ENCODE data around the gene RFX7.

RFX7 gene

DNA sequence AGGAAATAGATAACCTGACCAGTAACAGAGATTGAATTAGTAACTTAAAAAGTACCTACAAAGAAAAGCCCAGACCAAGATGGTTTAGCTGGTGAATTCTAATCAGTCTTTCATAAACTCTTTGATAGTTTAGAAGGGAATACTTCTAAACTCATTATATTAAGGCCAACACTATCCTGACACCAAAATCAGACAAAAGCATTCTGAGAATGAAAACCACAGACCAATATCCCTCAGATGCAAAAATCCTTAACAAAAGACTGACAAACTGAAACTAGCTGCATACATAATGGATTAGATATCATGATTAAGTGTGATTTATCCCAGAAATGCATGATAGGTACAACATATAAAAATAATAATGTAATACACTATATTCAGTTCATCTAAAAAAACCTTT lies 115.6 kb downstream of the RFX7 start:
- DNase-seq (ENCODE audit: low read depth in 2 of 3, low spot score in 2 of 3) = no peak

DNA sequence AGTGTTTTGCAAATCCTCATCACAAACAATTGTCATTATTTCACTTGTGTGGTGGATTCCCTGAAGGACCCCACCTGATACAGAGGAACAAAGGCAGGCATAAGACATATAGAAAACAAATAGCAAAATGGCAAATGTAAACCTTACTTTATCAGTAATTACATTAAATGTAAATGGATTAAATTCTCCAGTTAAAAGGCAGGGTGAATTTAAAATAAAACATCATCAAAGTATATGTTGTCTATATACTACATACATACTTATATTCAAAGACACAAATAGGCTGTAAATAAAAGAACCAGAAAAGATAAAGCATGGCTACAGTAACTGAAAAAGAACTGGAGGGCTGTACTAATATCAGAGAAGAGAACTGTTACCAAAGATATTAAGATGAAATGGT lies 117.3 kb downstream of the RFX7 start:
- DNase-seq (ENCODE audit: low read depth in 2 of 3, low spot score in 2 of 3) = no peak

DNA sequence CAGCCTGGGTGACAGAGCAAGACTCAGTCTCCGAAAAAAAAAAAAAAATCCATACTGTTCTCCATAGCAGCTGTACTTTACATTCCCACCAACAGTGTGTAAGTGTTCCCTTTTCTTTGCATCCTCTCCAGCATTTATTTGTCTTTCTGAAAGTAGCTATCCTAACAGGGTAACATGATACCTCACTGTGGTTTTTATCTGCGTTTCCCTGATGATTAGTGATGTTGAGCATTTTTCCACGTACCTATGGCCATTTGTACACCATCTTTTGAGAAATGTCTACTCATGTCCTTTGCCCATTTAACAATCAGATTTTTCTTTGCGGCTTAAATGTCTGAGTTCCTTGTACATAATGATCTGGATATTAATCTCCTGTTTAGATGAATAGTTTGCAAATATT lies 119.3 kb downstream of the RFX7 start:
- DNase-seq (ENCODE audit: low read depth in 2 of 3, low spot score in 2 of 3) = no peak

DNA sequence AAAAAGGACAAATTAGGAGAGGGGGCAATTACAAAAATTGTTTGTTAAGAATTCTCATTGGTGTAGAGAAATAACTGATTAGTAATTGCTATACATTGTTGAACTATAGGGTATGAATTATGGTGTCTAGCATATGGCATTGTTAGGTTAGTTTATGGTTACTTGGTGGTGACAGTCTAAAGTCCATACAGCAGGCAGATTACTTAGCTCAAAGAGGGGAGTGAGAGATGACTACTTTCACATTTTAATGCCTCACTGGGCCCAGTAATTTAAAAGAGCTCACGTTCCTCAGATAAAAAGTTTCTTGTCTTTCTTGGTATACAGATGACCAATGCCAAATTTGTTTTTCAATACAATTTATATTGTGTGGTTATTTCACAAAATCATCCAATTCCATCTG lies 137.8 kb downstream of the RFX7 start:
- no peak for DNase-seq (ENCODE audit: low read depth in 2 of 3, low spot score in 2 of 3)

DNA sequence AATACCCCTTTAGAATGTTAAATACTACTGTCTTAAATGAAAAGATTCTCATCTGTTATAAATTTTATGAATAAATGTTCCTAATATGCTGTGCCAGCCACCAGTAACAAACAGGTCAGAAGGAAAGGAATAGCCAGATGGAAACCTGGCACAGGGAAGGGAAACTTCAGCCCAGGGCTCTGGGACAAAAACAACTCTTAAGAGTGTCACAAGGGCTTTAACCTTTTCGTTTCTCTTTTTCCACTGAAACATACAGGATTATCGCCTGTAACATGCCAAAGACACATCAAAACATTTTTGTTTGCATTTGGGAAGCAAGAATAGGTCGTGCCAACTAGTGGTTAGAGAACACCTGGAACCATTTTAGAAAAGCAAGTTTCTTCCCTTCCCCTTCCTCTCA lies 141.2 kb downstream of the RFX7 start:
- no peak for DNase-seq (ENCODE audit: low read depth in 2 of 3, low spot score in 2 of 3)

DNA sequence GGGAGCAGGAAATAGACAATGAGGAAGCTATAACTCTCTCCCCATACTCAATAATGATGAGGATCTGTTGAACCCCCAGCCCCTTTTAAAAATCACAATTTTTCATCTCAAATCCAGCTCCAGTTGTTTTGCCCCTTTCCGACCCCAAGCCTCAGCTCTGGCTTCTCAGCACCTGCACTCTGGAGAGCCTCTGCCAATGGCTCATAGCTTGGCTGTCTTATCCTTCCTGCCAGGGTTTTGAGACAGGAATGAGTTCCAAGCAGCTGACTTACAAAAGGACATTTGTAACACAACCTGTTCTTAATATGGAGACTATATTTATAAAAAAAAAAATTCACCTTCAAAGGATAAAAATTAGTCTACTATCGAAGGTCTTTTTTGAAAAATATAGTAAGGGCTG lies 144.4 kb downstream of the RFX7 start:
- no peak for DNase-seq (ENCODE audit: low read depth in 2 of 3, low spot score in 2 of 3)

DNA sequence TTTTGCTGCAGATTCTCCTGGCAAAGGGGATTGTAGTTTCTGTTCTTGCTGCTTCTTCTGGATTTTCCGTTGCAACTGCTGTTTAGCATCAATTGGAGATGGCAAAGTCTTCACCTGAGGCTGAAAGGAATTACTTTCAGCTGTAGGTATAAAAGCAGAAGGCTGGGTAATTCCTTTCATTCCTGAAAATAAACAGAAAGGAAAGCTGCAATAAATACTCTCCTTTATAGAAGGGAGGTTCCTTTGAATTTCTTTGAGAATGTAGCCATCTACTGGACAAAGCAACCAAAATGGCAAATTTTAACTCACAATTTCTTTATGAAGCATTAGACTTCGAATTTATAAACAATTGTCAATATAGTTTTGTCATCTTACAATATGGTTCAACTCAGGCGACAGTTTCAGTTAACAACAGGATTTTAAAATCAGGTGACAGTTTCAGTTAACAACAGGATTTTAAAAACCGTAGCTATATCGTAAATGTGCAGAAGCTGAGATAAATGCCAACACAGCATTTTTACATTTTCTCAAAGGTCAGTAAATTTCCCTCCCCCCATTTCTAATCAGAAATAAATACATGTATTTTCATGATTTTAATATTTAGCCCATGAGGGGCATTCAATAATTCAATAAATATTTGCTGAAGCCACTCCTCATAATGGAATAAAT lies 145.3 kb downstream of the RFX7 start:
- no peak for DNase-seq (ENCODE audit: low read depth in 2 of 3, low spot score in 2 of 3)

DNA sequence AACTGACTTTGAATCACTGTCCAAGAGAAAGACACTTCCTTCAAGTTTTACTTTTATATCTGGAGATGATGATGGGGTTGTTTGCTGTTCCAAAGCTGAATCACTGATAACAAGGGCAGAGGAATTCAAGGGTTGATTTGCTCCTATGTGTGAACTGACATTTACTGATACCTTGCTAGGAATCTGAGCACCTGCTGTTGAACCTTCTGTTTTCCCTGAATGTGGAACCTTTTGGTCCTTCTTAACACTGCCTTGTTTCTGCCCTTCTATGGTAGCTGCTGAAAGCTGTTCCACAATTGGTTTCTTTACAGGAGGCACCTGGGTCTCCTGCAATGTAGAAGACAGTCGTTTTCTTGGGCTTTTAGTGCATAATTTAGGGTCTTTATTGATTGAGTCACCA lies 148.3 kb downstream of the RFX7 start:
- DNase-seq (ENCODE audit: low read depth in 2 of 3, low spot score in 2 of 3) = no peak

DNA sequence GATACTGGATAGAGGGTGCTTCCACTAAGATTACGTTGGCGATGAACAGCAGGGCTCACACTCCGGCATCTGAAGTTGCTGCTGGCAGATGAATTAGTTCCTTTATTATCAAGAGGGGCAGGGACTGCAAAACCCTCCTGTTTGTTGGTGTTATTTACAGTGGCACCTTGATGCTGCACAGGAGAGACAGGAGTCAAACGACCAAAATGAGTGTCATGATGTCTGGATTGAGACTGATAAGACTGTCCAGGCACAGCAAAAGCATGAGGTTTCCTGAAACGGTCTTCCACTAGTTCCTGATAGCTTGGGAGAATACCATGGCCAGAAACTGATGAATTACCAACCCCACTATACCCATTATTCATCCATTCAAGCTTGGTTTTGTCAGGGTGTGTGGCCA lies 149.5 kb downstream of the RFX7 start:
- no peak for DNase-seq (ENCODE audit: low read depth in 2 of 3, low spot score in 2 of 3)

DNA sequence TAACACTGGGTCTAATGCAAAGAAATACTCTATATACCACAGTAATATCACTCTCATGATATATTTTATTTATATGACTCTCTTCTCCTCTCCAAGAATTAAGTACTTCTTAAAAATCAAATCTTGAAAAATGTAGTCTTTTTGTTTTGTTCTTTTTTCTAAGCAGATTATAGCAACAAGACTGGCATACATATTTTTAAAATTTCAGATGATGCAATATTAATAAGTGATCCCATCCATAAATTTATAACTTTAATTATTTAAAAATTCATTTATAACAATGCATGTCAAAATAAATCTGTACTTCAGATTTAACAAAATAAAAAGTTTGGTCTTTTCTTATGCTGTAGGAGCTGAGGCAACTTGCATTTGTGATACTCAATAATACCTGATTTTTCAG lies 155.3 kb downstream of the RFX7 start:
- DNase-seq (ENCODE audit: low read depth in 2 of 3, low spot score in 2 of 3) = no peak

DNA sequence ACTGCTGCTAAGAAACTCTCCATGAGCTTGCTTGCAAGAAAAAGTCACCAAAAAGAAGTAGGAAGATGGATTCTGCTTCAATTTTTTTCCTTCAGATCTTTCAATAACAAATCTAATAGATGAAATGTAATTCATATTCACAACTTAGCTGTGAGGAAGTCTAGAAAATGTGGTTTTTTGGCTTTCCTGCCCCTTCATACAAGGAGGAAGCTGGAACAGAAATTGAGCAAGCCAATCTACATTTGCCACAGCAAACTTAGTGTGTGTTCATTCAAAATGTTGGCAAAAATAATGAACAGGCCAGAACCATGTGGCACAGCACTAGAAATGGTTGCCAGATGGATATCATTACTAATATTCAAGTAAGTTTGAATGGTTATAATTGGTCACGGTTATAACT lies 157.1 kb downstream of the RFX7 start:
- no peak for DNase-seq (ENCODE audit: low read depth in 2 of 3, low spot score in 2 of 3)

DNA sequence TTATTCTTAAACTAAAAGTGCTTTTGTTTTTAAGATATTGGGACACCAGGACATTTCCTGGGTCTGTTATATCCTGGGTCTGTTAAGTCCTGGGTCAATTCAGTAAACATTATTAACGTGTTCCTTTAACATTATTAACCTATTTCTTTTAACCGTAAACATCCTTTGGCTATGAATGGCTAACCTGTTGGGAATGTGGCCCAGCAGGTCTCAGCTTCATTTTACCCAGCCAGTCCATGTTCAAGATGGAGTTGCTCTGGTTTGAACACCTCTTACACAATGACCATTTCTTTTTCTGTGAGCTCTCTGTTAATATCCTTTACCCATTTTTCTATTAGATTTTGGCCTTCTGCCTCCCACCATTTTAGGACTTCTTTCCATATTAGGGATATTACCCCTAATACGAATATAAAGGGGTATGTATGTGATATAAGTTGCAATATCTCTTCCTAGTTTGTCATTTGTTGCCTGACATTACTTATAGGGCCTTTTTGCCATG lies 161.4 kb downstream of the RFX7 start:
- DNase-seq (ENCODE audit: low read depth in 2 of 3, low spot score in 2 of 3) = no peak

DNA sequence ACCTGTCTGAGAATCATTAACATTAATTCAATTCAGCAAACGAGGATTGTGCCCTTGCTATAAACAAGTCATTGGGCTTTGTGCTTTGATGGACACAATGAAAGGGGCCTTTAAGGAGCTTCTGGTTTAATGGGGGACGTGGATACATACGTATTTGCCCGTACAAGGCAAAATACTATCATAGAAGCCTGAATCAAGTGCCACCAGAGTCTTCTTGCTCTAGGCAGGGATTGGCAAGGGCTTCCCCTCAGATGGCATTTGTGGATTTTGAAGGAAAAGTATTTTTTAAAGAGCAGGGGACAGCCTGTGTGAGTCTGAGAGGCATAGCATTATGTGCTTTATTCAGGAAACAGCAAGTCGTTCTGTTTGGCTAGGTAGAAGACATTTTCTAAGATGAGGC lies 166.6 kb downstream of the RFX7 start:
- no peak for DNase-seq (ENCODE audit: low read depth in 2 of 3, low spot score in 2 of 3)

DNA sequence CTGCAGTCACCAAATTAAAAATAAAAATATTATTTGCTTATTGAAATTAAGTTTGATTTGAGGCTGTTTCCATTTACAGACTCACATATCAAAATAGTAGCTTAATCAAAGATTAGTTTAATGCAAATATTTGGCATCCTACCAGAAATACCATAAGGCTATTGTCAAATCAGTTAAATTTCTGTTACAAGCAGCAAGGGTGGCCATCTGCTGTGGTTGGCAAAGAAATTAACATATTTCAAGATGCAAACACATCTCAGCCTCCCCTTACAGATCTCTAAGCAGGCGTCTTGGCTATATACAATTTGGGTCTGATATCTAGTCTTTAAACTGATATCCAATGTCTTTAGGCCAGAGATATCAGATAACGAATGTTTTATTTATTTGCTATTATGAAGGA lies 167.0 kb downstream of the RFX7 start:
- DNase-seq (ENCODE audit: low read depth in 2 of 3, low spot score in 2 of 3) = no peak

DNA sequence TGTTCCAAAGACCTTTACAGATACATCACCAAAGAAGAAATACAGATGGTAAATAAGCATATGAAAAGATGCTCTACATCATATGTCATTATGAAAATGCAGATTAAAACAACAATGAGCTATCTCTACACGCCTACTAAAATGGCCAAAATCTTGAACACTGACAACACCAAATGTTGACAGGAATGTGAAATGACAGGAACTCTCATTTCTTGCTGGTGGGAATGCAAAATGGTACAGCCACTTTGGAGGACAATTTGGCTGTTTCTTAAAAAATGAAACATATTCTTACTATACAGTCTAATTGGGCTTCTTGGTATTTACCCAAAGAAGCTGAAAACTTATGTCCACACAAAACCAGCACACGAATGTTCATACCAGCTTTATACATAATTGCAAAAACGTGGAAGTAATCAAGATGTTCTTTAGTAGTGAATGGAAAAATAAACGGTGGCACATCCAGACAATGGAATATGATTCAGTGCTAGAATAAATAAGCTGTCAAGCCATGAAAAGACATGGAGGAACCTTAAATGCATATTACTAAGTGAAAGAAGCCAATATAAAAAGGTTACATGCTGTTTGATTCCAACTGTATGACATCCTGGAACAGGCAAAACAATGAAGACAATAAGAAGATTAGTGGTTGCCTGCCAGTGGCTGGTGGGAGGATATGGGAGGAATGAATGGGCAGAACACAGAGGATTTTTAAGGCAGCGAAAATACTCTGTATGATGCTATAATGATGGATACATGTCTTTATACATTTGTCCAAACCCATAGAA lies 169.0 kb downstream of the RFX7 start:
- DNase-seq (ENCODE audit: low read depth in 2 of 3, low spot score in 2 of 3) = no peak

DNA sequence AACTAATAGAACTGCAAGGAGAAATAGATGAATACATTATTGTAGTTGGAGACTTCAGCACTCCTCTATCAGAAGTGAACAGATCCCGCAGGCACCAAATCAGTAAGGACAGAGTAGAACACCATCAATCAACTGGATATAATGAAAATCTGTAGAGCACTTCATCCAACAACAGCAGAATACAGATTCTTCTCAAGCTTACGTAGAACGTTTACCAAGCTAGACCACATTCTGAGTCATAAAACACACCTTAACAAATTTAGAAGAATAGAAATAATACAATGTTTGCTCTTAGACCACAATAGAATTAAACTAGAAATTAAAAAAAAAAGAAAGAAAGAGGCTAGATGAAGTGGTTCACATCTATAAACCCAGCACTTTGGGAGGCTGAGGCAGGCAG lies 179.5 kb downstream of the RFX7 start:
- no peak for DNase-seq (ENCODE audit: low read depth in 2 of 3, low spot score in 2 of 3)

DNA sequence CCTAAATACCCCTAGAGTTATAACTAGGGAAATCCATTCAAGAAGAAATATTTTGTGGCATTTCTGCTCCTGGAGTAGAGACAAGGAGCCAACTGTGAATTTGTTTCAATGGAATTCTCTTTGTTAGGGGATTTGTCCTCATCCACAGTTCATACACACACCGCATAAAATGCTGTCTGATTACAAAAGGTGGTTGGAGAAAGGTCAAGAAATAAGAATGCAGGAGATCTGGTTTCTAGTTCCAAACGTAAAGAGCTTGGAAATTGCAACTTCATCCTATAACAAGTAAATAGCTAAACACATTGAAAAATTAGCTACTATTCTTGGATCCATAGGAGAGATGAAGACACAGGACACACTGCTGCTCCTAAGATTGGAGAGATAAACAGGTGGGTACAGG lies 184.0 kb downstream of the RFX7 start:
- DNase-seq (ENCODE audit: low read depth in 2 of 3, low spot score in 2 of 3) = no peak

DNA sequence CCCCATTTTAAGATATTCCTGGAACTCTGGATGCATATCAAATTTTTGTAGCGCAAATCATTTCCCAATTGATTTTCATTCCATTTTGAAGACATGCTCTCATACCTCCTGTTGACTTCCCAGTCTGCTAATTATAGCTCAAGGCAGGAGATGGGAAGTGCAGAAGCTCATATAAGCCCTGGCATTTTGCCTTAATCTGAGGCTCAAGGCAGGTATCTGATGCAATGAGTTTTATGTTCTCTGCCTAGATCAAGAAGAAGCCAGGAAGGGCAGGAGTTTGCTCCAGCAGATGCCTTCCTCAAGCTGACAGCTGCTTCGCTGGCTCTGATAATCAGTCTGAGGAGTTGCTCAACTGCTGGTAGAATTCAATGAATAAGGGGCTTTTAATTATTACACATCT lies 184.7 kb downstream of the RFX7 start:
- DNase-seq (ENCODE audit: low read depth in 2 of 3, low spot score in 2 of 3) = no peak

DNA sequence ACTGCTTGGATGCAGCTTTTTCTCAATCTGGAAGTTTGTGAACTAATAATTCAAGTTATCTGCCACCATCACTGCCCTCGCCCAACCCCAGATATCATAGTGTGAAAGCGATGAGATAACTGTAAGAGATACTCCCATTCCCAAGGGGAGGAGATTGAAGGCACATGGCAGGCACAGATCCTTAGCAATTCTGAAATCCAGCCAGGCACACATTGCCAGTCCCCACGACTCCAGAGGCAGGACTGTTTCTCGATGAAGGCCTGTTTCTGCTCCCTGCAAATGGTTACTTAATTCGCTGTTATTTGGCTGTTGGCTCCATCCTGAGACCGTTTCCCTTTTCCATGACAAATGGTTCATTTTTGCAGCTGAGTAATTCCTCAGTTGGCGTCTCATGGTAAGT lies 187.1 kb downstream of the RFX7 start:
- DNase-seq (ENCODE audit: low read depth in 2 of 3, low spot score in 2 of 3) = no peak

DNA sequence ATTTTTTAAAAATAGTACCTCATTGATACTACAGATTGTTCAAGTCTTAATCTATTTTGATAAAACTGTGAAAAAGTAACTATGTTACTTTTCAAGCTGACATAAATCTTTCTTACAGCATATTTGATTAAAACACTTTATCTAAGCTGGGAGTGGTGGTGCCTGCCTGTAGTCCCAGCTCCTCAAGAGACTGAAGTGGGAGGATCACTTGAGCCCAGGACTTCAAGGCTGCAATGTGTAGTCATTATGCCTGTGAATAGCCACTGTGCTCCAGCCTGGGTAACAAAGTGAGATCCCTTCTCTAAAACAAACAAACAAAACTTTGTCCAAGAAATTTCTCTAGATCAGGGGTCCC lies 190.7 kb downstream of the RFX7 start:
- no peak for DNase-seq (ENCODE audit: low read depth in 2 of 3, low spot score in 2 of 3)

DNA sequence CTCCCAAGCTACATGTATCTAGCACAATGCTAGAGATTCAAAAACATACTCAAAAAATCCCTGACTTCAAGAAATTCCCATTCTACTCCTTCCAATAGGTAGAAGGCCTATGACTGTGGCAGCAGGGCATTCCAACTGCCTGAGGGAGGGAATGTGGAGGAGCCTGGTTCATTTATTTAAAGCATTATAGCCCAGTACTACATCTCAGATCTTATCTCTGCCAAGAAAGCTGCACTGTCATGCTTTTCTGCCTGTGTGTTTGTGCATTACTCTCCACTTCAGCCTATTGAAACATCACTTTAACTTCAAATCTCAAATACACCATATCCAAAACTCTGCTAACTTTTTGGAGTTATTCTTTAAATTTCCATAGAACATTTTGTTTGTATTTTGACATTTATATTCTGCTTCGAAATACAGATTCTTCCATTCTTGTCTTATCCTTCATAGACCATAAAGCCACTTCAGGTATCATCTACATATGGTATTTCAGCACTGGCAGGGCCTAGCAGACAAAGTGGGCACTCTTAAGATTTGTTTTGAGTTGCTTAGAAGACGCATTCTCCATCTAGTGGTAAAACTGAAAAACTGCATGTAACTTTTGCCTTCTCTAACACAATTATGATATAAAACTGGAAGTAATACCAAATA lies 191.2 kb downstream of the RFX7 start:
- DNase-seq (ENCODE audit: low read depth in 2 of 3, low spot score in 2 of 3) = no peak

DNA sequence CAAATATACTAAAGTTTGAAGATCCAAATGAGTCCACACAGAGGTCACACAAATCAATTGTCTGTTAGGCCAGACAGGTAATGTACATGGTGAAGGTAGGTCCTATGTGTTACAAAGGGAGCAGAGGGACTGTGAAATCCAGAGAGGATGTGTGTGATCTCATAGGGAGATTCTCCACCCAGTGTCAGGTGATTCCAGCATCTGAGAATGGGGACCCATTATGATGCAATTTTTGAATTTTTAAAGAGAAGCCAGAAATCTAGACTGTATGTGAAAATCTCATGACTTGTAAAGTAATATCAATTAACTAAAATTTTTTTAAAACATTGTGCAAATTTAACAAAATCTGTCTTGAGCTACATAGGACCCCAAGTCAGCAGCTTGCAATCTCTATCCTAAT lies 192.0 kb downstream of the RFX7 start:
- DNase-seq (ENCODE audit: low read depth in 2 of 3, low spot score in 2 of 3) = no peak

Data from activated CD8-positive, alpha-beta memory T cell treated with anti-CD3 and anti-CD28 coated beads for 48 hours (primary cell).